ENCODE data around the gene RNF145. TPM values are rescaled to one million over a fixed set of nuclear protein-coding genes. Genes with fewer than 3 reads are reported as not detected.

Gene RNF145
- total RNA-seq, 1 donor from 2014 or later, result 221 TPM

DNA sequence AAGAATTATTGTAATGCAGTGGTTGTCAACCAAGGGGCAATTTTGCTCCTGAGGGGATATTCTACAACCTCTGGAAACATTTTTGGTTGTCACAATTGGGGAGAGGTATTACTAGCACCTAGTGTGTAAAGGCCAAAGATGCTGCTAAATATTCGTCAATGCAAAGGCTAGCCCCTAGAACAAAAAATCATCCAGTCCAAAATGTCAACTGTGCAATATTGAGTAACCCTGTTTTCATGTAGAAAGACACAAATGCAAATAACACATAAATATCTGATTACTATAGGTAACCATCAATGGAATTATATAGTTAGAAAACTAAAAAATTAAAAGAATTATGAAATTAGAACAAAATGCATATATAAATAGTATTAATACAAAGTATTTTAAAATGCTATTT, 26.1 kb downstream of the RNF145 start:
- intact Hi-C loops (cut with DNase I), result no loop called here
- DNase-seq (no peak), ATAC-seq (no peak)
- Histone ChIP-seq H3K27me3 (ENCODE audit: low read depth) (no peaks in the 10 kb centered on the region), H3K4me3 (no peak overlapping the region), H3K27ac (peak overlapping the region; percentile 43), H3K9me3 (no peaks in the 10 kb centered on the region), H3K36me3 (peaks cover 5% of the 10 kb centered on the region), H3K4me1 (peaks cover 72% of the 10 kb centered on the region)
- TF ChIP-seq, protein P1, sequence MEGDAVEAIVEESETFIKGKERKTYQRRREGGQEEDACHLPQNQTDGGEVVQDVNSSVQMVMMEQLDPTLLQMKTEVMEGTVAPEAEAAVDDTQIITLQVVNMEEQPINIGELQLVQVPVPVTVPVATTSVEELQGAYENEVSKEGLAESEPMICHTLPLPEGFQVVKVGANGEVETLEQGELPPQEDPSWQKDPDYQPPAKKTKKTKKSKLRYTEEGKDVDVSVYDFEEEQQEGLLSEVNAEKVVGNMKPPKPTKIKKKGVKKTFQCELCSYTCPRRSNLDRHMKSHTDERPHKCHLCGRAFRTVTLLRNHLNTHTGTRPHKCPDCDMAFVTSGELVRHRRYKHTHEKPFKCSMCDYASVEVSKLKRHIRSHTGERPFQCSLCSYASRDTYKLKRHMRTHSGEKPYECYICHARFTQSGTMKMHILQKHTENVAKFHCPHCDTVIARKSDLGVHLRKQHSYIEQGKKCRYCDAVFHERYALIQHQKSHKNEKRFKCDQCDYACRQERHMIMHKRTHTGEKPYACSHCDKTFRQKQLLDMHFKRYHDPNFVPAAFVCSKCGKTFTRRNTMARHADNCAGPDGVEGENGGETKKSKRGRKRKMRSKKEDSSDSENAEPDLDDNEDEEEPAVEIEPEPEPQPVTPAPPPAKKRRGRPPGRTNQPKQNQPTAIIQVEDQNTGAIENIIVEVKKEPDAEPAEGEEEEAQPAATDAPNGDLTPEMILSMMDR (IDR thresholded peaks at IDR 0.05), result no peak

DNA sequence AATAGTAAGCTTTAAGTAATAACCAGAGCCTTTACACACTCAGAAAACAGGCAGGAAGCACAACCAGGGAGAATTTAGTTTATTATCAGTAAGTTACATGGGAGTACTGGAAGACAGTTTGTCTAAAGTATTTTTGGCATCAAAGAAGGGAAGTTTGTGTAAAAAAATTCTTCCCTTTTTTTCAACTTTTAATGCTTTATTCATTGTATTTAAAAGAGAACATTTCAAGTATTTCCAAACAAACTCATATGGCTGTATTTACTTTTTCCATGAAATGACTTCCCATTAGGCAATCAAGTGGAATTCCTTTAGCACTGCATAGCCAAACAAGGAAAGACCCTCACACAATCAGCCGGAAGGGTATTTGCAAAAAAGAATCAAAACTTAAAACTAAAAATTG, 26.7 kb downstream of the RNF145 start:
- TF ChIP-seq, protein P1 (IDR thresholded peaks at IDR 0.05), result no peak
- Histone ChIP-seq H3K4me1 (peaks cover 75% of the 10 kb centered on the region), H3K27me3 (ENCODE audit: low read depth) (no peaks in the 10 kb centered on the region), H3K27ac (peak overlapping the region; percentile 43), H3K4me3 (no peak overlapping the region), H3K36me3 (peaks cover 5% of the 10 kb centered on the region), H3K9me3 (no peaks in the 10 kb centered on the region)
- intact Hi-C loops (cut with DNase I), result no loop called here
- DNase-seq (no peak), ATAC-seq (no peak)

DNA sequence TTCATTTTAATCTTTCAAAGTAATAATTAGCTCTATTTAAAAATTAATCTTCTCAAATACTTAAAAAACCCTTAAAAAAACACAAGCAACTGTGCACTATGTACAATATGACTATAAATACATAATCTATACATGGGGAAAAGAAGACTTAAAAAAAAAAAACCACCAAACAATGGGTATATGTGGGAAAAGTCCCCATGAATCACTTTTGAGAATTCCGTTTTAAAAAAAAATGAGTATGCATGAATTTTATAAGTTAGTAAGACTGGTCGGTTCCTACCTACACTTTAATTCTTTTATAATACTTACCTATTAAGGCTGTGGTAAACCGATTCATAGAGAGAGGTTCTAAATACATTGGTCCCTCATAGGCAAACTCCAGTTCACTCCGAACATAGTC, 27.7 kb downstream of the RNF145 start:
- peaks cover 11% of the 10 kb centered on the region for H3K36me3 ChIP-seq
- H3K27ac ChIP-seq, result no peak overlapping the region
- no peak for ATAC-seq
- no peak overlapping the region for H3K4me3 ChIP-seq
- no peak for DNase-seq
- no peaks in the 10 kb centered on the region for H3K27me3 ChIP-seq (ENCODE audit: low read depth)
- no peaks in the 10 kb centered on the region for H3K9me3 ChIP-seq
- peaks cover 80% of the 10 kb centered on the region for H3K4me1 ChIP-seq
- intact Hi-C loops (cut with DNase I), result no loop called here
- TF ChIP-seq, protein P1 (IDR thresholded peaks at IDR 0.05), result no peak

DNA sequence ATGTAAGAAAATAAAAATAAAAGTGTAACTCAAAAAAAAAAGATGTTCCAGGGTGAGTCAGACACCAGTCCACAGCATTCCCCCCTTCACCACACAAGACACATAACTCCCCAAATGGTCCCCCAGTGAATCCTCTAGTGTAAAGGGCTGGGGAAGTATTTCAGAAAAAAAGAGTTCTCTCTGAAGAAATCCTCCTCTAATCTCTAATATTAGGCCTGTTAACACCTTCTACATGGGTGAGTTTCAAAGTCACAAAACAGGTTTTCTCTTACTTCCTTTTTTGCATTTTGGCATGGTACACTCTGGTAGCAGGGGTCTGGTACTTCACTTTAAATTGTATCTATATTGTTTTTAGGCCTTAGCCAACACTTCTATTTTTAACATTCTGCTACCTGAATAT, 28.2 kb downstream of the RNF145 start:
- Histone ChIP-seq H3K27ac (no peak overlapping the region), H3K4me3 (no peak overlapping the region), H3K4me1 (peaks cover 81% of the 10 kb centered on the region)

DNA sequence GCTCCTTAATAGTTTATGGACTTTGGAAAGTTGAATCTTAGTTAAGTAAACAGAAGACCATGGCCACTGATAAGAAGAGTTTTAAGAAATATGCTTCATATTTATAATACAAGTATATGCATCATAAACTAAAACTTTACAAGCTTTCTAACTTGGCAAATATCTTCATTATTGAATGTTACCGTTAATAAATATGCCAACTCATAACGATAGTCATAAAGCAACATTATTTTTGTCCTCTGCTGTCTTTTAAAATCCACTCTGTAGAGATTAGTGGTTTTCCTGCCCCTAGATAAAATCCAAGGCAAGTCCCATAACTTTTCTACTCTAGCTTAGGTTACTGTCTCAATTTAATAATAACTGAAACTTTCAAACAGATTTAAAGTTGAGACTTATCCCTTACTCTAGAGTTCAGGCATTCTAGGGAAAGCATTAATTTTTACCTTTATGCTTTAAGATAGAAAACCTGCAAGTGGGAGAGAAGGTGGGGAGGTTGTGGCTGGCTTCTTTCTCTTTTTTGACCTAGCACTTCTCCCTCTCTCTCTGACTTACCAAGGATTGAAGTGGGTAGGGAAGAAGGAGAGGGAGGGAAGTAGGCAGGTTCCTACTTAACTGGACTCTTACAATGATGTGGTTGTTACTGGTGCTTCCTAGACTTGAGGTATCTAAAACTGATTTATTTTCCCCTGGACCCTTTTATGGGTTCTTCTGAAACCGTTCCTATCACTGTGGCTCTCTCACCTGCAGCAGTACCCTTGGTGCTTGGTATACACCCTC, 29.6 kb downstream of the RNF145 start:
- no peak overlapping the region for H3K4me3 ChIP-seq
- ATAC-seq, result no peak
- H3K27me3 ChIP-seq (ENCODE audit: low read depth), result no peaks in the 10 kb centered on the region
- peaks cover 17% of the 10 kb centered on the region for H3K36me3 ChIP-seq
- peaks cover 85% of the 10 kb centered on the region for H3K4me1 ChIP-seq
- peak overlapping the region; percentile 44 for H3K27ac ChIP-seq
- H3K9me3 ChIP-seq, result no peaks in the 10 kb centered on the region
- TF ChIP-seq, protein P1 (IDR thresholded peaks at IDR 0.05), result no peak
- intact Hi-C loops (cut with DNase I), result no loop called here
- no peak for DNase-seq

More for the DNA sequence above, 28.2 kb downstream of the RNF145 start:
- Histone ChIP-seq H3K9me3 (no peaks in the 10 kb centered on the region), H3K36me3 (peaks cover 16% of the 10 kb centered on the region), H3K27me3 (ENCODE audit: low read depth) (no peaks in the 10 kb centered on the region)
- TF ChIP-seq, protein P1 (IDR thresholded peaks at IDR 0.05), result no peak
- intact Hi-C loops (cut with DNase I), result no loop called here
- DNase-seq, result no peak
- ATAC-seq, result peak in 1 of 2 donors; percentile 49
